OCI-LY3 (cell line): Measurements from ENCODE around the gene KLF16.

Experiments used
- EZH2phosphoT487 ChIP-seq: fragments of 200-600 bp; shearing (Covaris generic); IDR thresholded peaks from 2 replicates; pipeline ENCODE4 v1.6.1; 2018; ENCODE audit warnings: antibody characterized with exemption, mixed run types, low read depth
- TF ChIP-seq, protein P1 (sequence below): fragments of 200-600, 300-600 bp; sonication (generic); IDR thresholded peaks from 2 replicates; pipeline ENCODE4 v1.5.1; 2014; ENCODE audit warnings: antibody characterized with exemption, low read length, low read depth

DNA sequence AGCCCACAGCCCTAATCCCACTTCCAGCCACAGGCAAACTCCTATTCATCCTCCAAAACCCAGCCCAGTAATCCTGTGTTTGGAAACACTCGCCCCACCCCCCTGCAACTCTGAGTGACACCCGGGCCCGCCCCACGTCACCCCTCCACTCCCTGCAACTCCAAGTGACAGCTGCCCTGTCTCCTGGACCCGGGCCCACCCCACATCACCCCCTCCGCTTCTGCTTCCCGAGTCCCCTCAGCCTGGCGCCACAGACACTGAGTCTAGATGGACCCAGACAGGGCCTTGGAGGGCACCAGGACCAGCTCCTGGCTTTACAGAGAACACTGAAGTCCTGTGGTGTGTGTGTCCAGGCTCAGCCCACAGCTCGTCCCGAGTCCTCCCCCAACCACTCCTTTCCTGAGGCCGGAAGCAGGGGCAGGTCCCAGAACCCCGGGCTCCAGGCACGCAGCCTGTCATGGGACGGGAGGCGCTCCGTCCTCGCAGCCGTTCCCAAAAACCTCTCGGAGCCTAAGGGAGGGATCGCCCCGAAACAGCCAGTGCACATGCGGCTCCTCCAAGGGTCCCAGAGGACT, 22.8 kb downstream of the KLF16 start:
- TF ChIP-seq, protein P1, sequence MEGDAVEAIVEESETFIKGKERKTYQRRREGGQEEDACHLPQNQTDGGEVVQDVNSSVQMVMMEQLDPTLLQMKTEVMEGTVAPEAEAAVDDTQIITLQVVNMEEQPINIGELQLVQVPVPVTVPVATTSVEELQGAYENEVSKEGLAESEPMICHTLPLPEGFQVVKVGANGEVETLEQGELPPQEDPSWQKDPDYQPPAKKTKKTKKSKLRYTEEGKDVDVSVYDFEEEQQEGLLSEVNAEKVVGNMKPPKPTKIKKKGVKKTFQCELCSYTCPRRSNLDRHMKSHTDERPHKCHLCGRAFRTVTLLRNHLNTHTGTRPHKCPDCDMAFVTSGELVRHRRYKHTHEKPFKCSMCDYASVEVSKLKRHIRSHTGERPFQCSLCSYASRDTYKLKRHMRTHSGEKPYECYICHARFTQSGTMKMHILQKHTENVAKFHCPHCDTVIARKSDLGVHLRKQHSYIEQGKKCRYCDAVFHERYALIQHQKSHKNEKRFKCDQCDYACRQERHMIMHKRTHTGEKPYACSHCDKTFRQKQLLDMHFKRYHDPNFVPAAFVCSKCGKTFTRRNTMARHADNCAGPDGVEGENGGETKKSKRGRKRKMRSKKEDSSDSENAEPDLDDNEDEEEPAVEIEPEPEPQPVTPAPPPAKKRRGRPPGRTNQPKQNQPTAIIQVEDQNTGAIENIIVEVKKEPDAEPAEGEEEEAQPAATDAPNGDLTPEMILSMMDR = no peak
- TF ChIP-seq EZH2phosphoT487 = no peak
